RWPE1 (cell line): ENCODE results near the gene IFT20.
A peak's percentile ranks its signal among the peaks of the same experiment; 100 is the strongest.

Experiments
- CTCF ChIA-PET: fragments of 350-600 bp; sonication (Branson Sonifier 250); formaldehyde crosslinking; extraction: SDS; loops from one replicate; lab custom pipeline; 2021; lab: Yijun Ruan, JAX
- POLR2A ChIA-PET: fragments of 400-600 bp; formaldehyde crosslinking; extraction: SDS; loops from one replicate; lab custom pipeline; 2020; ENCODE audit warnings: antibody characterized with exemption; ENCODE audit not compliant: low non-redundant PET; lab: Yijun Ruan, JAX
- DNase-seq: peaks from one replicate; pipeline ENCODE4 v3.0.0; 2012; ENCODE audit warnings: low spot score
- H3K27ac ChIP-seq: fragments of 450-650 bp; 2 replicates; pipeline ENCODE4 v1.5.1; 2017
- CTCF ChIP-seq: fragments of 450-650 bp; conservative IDR thresholded peaks from 2 replicates; pipeline ENCODE4 v1.5.1; 2017; ENCODE audit warnings: low read depth, mild to moderate bottlenecking

IFT20 gene

GRCh38 chr17:28331891-28332420 lies 3.3 kb downstream of the IFT20 start:
- ChIA-PET CTCF (no interaction called here), POLR2A (no interaction called here)

GRCh38 chr17:28330671-28331070 lies 4.6 kb downstream of the IFT20 start:
- ChIA-PET CTCF (no interaction called here), POLR2A (no interaction called here)
- DNase-seq = no peak
- TF ChIP-seq CTCF = no peak
- peak overlapping the region; percentile 17 for H3K27ac ChIP-seq

More at GRCh38 chr17:28331891-28332420, 3.3 kb downstream of the IFT20 start:
- no peak for DNase-seq
- no peak for TF ChIP-seq CTCF
- peak overlapping the region; percentile 17; the same call in 1 of the 2 replicates for H3K27ac ChIP-seq

- ChIA-PET CTCF (interaction anchor here (0.5 to 0.7 kb wide), 3 partner anchors 14 to 102 kb away, joined by 3 read pairs; no protein-coding TSS in a partner anchor), POLR2A (no interaction called here)
- no peak overlapping the region for H3K27ac ChIP-seq
- no peak for DNase-seq
- no peak for TF ChIP-seq CTCF
Measured at GRCh38 chr17:28328325-28328724, 6.9 kb downstream of the IFT20 start.

- CTCF ChIA-PET = interaction anchor here (0.5 kb wide), 1 partner anchor 13 kb away, joined by 3 read pairs; no protein-coding TSS in a partner anchor
- no peak for TF ChIP-seq CTCF
- POLR2A ChIA-PET = no interaction called here
- DNase-seq = no peak
- no peak overlapping the region for H3K27ac ChIP-seq
Measured at GRCh38 chr17:28327709-28328108, 7.6 kb downstream of the IFT20 start.

- ChIA-PET CTCF (interaction anchor here (0.6 kb wide), 1 partner anchor 58 kb away, joined by 3 read pairs; no protein-coding TSS in a partner anchor), POLR2A (no interaction called here)
- DNase-seq = no peak
- TF ChIP-seq CTCF = no peak
- peak overlapping the region; percentile 4; the same call in 1 of the 2 replicates for H3K27ac ChIP-seq
Measured at GRCh38 chr17:28327031-28327607, 8.2 kb downstream of the IFT20 start.

- no peak for TF ChIP-seq CTCF
- H3K27ac ChIP-seq = no peak overlapping the region
- CTCF ChIA-PET = interaction anchor here (0.8 to 1.1 kb wide), 3 partner anchors 48 to 140 kb away, joined by 3 to 5 read pairs (median 3); no protein-coding TSS in a partner anchor
- no peak for DNase-seq
- POLR2A ChIA-PET = no interaction called here
Measured at GRCh38 chr17:28326114-28326513, 9.2 kb downstream of the IFT20 start.
